ENCODE measurements around the gene TSPAN11.

Gene TSPAN11

GRCh38 chr12:30939234-30939633 is 12.7 kb downstream of the TSPAN11 start:
- Histone ChIP-seq H3K27ac (no peak overlapping the region), H3K9me3 (ENCODE audit: low read depth, low read length) (no peaks in the 10 kb centered on the region), H3K4me3 (no peak overlapping the region), H3K36me3 (ENCODE audit: insufficient read depth, low read length) (no peaks in the 10 kb centered on the region), H3K9ac (ENCODE audit: insufficient read length) (no peak overlapping the region)
- no peak for DNase-seq (ENCODE audit: low read depth, low spot score)
- TF ChIP-seq FOXP2 (optimal IDR thresholded peaks at IDR 0.05; ENCODE audit: control extremely low read depth, extremely low read length, insufficient read depth) (no peak), EZH2 (IDR thresholded peaks at IDR 0.05) (no peak), POLR2AphosphoS5 (IDR thresholded peaks at IDR 0.05; ENCODE audit: borderline replicate concordance, low read depth, low read length) (no peak)

- Histone ChIP-seq H3K9me3 (ENCODE audit: low read depth, low read length) (no peaks in the 10 kb centered on the region), H3K9ac (ENCODE audit: insufficient read length) (no peak overlapping the region), H3K27ac (no peak overlapping the region), H3K36me3 (ENCODE audit: insufficient read depth, low read length) (no peaks in the 10 kb centered on the region), H3K4me3 (no peak overlapping the region)
- no peak for TF ChIP-seq FOXP2 (optimal IDR thresholded peaks at IDR 0.05; ENCODE audit: control extremely low read depth, extremely low read length, insufficient read depth)
- TF ChIP-seq EZH2 (IDR thresholded peaks at IDR 0.05), result no peak
- TF ChIP-seq POLR2AphosphoS5 (IDR thresholded peaks at IDR 0.05; ENCODE audit: borderline replicate concordance, low read depth, low read length), result no peak
- no peak for DNase-seq (ENCODE audit: low read depth, low spot score)
These were observed 15.9 kb downstream of the TSPAN11 start for GRCh38 chr12:30942486-30942885.

- H3K36me3 ChIP-seq (ENCODE audit: insufficient read depth, low read length), result no peaks in the 10 kb centered on the region
- no peak for DNase-seq (ENCODE audit: low read depth, low spot score)
- no peak overlapping the region for H3K9ac ChIP-seq (ENCODE audit: insufficient read length)
- no peaks in the 10 kb centered on the region for H3K9me3 ChIP-seq (ENCODE audit: low read depth, low read length)
- H3K4me3 ChIP-seq, result no peak overlapping the region
- no peak for TF ChIP-seq EZH2 (IDR thresholded peaks at IDR 0.05)
- TF ChIP-seq FOXP2 (optimal IDR thresholded peaks at IDR 0.05; ENCODE audit: control extremely low read depth, extremely low read length, insufficient read depth), result no peak
- no peak for TF ChIP-seq POLR2AphosphoS5 (IDR thresholded peaks at IDR 0.05; ENCODE audit: borderline replicate concordance, low read depth, low read length)
- H3K27ac ChIP-seq, result no peak overlapping the region
These were observed 16.4 kb downstream of the TSPAN11 start for GRCh38 chr12:30942936-30943335.

GRCh38 chr12:30945443-30946164 is 19.1 kb downstream of the TSPAN11 start:
- H3K27ac ChIP-seq, result no peak overlapping the region
- H3K9ac ChIP-seq (ENCODE audit: insufficient read length), result no peak overlapping the region
- no peak for TF ChIP-seq FOXP2 (optimal IDR thresholded peaks at IDR 0.05; ENCODE audit: control extremely low read depth, extremely low read length, insufficient read depth)
- no peak overlapping the region for H3K4me3 ChIP-seq
- no peaks in the 10 kb centered on the region for H3K9me3 ChIP-seq (ENCODE audit: low read depth, low read length)
- H3K36me3 ChIP-seq (ENCODE audit: insufficient read depth, low read length), result peaks cover 5% of the 10 kb centered on the region; the same call in 1 of the 2 replicates
- DNase-seq (ENCODE audit: low read depth, low spot score), result no peak

- H3K9ac ChIP-seq (ENCODE audit: insufficient read length), result no peak overlapping the region
- no peak overlapping the region for H3K4me3 ChIP-seq
- DNase-seq (ENCODE audit: low read depth, low spot score), result no peak
- peaks cover 29% of the 10 kb centered on the region; the same call in 1 of the 2 replicates for H3K36me3 ChIP-seq (ENCODE audit: insufficient read depth, low read length)
- no peak overlapping the region for H3K27ac ChIP-seq
- H3K9me3 ChIP-seq (ENCODE audit: low read depth, low read length), result no peaks in the 10 kb centered on the region
- no peak for TF ChIP-seq POLR2AphosphoS5 (IDR thresholded peaks at IDR 0.05; ENCODE audit: borderline replicate concordance, low read depth, low read length)
- no peak for TF ChIP-seq EZH2 (IDR thresholded peaks at IDR 0.05)
- TF ChIP-seq FOXP2 (optimal IDR thresholded peaks at IDR 0.05; ENCODE audit: control extremely low read depth, extremely low read length, insufficient read depth), result no peak
These were observed 25.5 kb downstream of the TSPAN11 start for GRCh38 chr12:30952015-30952414.

GRCh38 chr12:30953257-30953656 is 26.7 kb downstream of the TSPAN11 start:
- no peak for TF ChIP-seq FOXP2 (optimal IDR thresholded peaks at IDR 0.05; ENCODE audit: control extremely low read depth, extremely low read length, insufficient read depth)
- no peak for TF ChIP-seq EZH2 (IDR thresholded peaks at IDR 0.05)
- no peak for TF ChIP-seq POLR2AphosphoS5 (IDR thresholded peaks at IDR 0.05; ENCODE audit: borderline replicate concordance, low read depth, low read length)
- no peak overlapping the region for H3K27ac ChIP-seq
- H3K36me3 ChIP-seq (ENCODE audit: insufficient read depth, low read length), result peaks cover 29% of the 10 kb centered on the region; the same call in 1 of the 2 replicates
- H3K9me3 ChIP-seq (ENCODE audit: low read depth, low read length), result no peaks in the 10 kb centered on the region
- no peak for DNase-seq (ENCODE audit: low read depth, low spot score)
- no peak overlapping the region for H3K9ac ChIP-seq (ENCODE audit: insufficient read length)
- no peak overlapping the region for H3K4me3 ChIP-seq

- Histone ChIP-seq H3K36me3 (ENCODE audit: insufficient read depth, low read length) (peaks cover 29% of the 10 kb centered on the region; the same call in 1 of the 2 replicates), H3K27ac (no peak overlapping the region), H3K4me3 (no peak overlapping the region), H3K9ac (ENCODE audit: insufficient read length) (no peak overlapping the region), H3K9me3 (ENCODE audit: low read depth, low read length) (no peaks in the 10 kb centered on the region)
- TF ChIP-seq POLR2AphosphoS5 (IDR thresholded peaks at IDR 0.05; ENCODE audit: borderline replicate concordance, low read depth, low read length) (no peak), FOXP2 (optimal IDR thresholded peaks at IDR 0.05; ENCODE audit: control extremely low read depth, extremely low read length, insufficient read depth) (no peak), EZH2 (IDR thresholded peaks at IDR 0.05) (no peak)
- DNase-seq (ENCODE audit: low read depth, low spot score), result no peak
These were observed 27.6 kb downstream of the TSPAN11 start for GRCh38 chr12:30953951-30954751.

GRCh38 chr12:30955214-30955613 is 28.7 kb downstream of the TSPAN11 start:
- no peak for DNase-seq (ENCODE audit: low read depth, low spot score)
- H3K36me3 ChIP-seq (ENCODE audit: insufficient read depth, low read length), result peaks cover 29% of the 10 kb centered on the region; the same call in 1 of the 2 replicates
- no peak overlapping the region for H3K27ac ChIP-seq
- no peak overlapping the region for H3K9ac ChIP-seq (ENCODE audit: insufficient read length)
- TF ChIP-seq EZH2 (IDR thresholded peaks at IDR 0.05), result no peak
- no peak for TF ChIP-seq FOXP2 (optimal IDR thresholded peaks at IDR 0.05; ENCODE audit: control extremely low read depth, extremely low read length, insufficient read depth)
- TF ChIP-seq POLR2AphosphoS5 (IDR thresholded peaks at IDR 0.05; ENCODE audit: borderline replicate concordance, low read depth, low read length), result no peak
- H3K9me3 ChIP-seq (ENCODE audit: low read depth, low read length), result no peaks in the 10 kb centered on the region
- no peak overlapping the region for H3K4me3 ChIP-seq
